ENCODE data around the gene SLF2. TPM values are rescaled to one million over a fixed set of nuclear protein-coding genes. Genes with fewer than 3 reads are reported as not detected.

SLF2 gene
- total and polyA plus RNA-seq, 2 donors from 2014 or later, result 6.7 to 29.6 TPM

DNA sequence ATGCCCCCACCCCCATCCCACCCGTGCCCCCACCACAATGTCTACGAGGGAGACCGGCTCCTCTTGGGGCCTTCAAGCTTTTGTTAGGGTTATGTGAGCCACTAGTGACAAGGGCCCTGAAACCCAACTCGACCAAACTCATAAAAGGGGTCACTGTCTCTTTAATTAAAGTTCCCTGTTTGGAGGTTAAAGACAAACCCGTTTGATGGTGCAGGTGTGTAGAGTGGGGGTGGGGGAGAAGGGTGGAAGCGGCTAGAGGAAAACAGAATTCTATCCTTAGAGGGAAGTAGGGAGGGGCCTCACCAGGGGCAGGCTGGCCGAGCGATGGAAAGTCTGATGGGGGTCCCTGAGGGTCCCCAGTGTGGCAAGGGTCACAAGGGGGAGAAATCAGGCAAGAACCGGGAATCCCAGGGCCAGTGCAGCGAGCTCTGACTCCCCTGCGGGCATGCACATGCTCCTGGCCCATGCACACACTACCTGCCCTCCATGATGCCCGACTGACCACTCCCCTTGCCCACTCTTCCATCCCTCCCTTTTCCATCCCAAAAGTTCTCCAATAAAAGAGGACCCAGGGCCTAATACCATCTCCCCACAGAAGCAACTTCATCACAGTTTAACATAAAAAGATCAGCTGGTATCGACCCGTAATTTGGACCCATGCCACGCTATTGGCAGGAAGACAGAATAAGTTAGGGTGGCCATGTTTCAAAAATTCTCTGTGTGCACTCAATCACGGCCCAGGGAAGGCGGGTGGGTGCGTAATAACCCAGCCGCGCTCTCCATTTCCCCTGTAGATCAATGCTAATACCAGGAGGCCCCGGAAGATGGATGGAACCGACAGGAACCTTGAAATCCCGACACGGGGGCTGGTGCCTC, 35.9 kb upstream of the SLF2 start:
- H3K27ac ChIP-seq (ENCODE audit: low read depth in 2 of 2, low read length in 2 of 2), result no peak overlapping the region
- H3K4me1 ChIP-seq (ENCODE audit: control insufficient read depth in 2 of 3, insufficient read depth in 2 of 3, low read depth in 1 of 3, low read length in 3 of 3), result peaks cover 0 to 6% (median 3%) of the 10 kb centered on the region in 3 donors
- H3K4me3 ChIP-seq (ENCODE audit: low read length in 3 of 3), result no peak overlapping the region
- peak in 1 of 5 donors; percentile 53 for DNase-seq
- no peak overlapping the region for H3K9ac ChIP-seq (ENCODE audit: low read length in 3 of 3)
- H3K36me3 ChIP-seq (ENCODE audit: control insufficient read depth in 2 of 3, insufficient read depth in 3 of 3, low read length in 3 of 3), result no peaks in the 10 kb centered on the region
- no peak for TF ChIP-seq CTCF (IDR thresholded peaks at IDR 0.05; ENCODE audit: borderline replicate concordance, extremely low read depth, insufficient read depth)
- no peaks in the 10 kb centered on the region for H3K27me3 ChIP-seq (ENCODE audit: control insufficient read depth, insufficient read depth, low read length)
- intact Hi-C loops (cut with DNase I), result loop anchor here (10.0 kb wide), 1 partner anchor 312 kb away; no protein-coding TSS in a partner anchor
- no peaks in the 10 kb centered on the region for H3K9me3 ChIP-seq (ENCODE audit: control insufficient read depth in 2 of 3, insufficient read depth in 1 of 3, low read length in 3 of 3)
- FAIRE-seq, result no peak

DNA sequence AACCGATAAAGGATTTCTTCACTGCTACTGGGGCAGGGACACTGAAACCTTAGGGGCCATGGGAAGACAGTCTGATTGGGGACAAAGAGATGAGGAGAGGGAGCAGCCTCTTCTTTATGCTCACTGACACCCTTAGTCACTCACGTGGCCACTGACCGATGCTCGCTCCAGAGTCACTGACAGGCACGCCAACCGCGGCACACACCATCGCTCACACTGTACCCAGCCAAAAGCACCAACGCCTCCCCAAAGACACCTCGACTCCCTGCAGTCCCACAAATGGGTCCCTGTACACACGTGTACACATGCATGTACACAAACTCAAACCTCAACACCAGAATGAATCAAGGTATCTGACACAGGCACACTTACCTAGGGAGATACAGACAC, 35.3 kb upstream of the SLF2 start:
- Histone ChIP-seq H3K4me3 (ENCODE audit: low read length in 3 of 3) (no peak overlapping the region), H3K4me1 (ENCODE audit: control insufficient read depth in 2 of 3, insufficient read depth in 2 of 3, low read depth in 1 of 3, low read length in 3 of 3) (peaks cover 0 to 6% (median 3%) of the 10 kb centered on the region in 3 donors), H3K27me3 (ENCODE audit: control insufficient read depth, insufficient read depth, low read length) (no peaks in the 10 kb centered on the region), H3K27ac (ENCODE audit: low read depth in 2 of 2, low read length in 2 of 2) (no peak overlapping the region), H3K9me3 (ENCODE audit: control insufficient read depth in 2 of 3, insufficient read depth in 1 of 3, low read length in 3 of 3) (no peaks in the 10 kb centered on the region), H3K9ac (ENCODE audit: low read length in 3 of 3) (no peak overlapping the region), H3K36me3 (ENCODE audit: control insufficient read depth in 2 of 3, insufficient read depth in 3 of 3, low read length in 3 of 3) (no peaks in the 10 kb centered on the region)
- DNase-seq (peak in 1 of 5 donors; percentile 42), FAIRE-seq (no peak)
- intact Hi-C loops (cut with DNase I), result loop anchor here (10.0 kb wide), 1 partner anchor 313 kb away; no protein-coding TSS in a partner anchor
- TF ChIP-seq CTCF (IDR thresholded peaks at IDR 0.05; ENCODE audit: borderline replicate concordance, extremely low read depth, insufficient read depth), result no peak

DNA sequence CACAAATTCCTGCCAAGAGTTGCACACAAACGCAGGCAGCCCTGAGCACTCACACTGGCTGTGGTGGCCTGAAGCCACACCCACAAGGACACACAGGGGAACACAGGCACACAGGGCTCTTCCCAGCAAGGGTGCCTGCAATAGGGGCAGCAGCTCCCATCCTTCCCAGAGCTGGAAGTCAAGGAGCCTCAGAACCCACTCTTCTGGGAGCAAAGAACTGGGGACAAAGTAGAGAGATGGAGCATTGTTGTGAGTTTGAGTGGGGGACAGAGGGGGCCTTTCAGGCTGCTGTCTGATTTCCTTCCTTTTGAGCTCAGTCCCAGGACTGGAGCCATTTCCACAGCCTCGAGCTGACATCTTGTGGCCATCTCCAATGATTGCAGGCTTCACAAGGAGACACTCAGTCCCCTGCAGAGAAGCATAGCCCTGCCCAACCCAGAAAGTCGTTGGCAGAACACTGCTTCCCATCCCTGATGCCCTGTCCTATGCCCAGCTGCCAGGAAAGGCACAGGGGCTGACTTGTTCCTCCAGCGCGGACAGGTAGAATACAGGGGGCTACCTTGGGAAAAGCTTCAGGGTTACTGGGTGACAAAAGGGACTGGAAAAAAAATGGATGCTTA, 34.4 kb upstream of the SLF2 start:
- FAIRE-seq (no peak), DNase-seq (peak in 4 of 5 donors; percentile 85 to 93 (median 88))
- peak; percentile 85 for TF ChIP-seq CTCF (IDR thresholded peaks at IDR 0.05; ENCODE audit: borderline replicate concordance, extremely low read depth, insufficient read depth)
- Histone ChIP-seq H3K27ac (ENCODE audit: low read depth in 2 of 2, low read length in 2 of 2) (no peak overlapping the region), H3K36me3 (ENCODE audit: control insufficient read depth in 2 of 3, insufficient read depth in 3 of 3, low read length in 3 of 3) (no peaks in the 10 kb centered on the region), H3K4me3 (ENCODE audit: low read length in 3 of 3) (no peak overlapping the region), H3K27me3 (ENCODE audit: control insufficient read depth, insufficient read depth, low read length) (no peaks in the 10 kb centered on the region), H3K9me3 (ENCODE audit: control insufficient read depth in 2 of 3, insufficient read depth in 1 of 3, low read length in 3 of 3) (no peaks in the 10 kb centered on the region), H3K4me1 (ENCODE audit: control insufficient read depth in 2 of 3, insufficient read depth in 2 of 3, low read depth in 1 of 3, low read length in 3 of 3) (peaks cover 0 to 6% (median 3%) of the 10 kb centered on the region in 3 donors), H3K9ac (ENCODE audit: low read length in 3 of 3) (no peak overlapping the region)
- intact Hi-C loops (cut with DNase I), result loop anchor here (10.0 kb wide), 1 partner anchor 314 kb away; no protein-coding TSS in a partner anchor

Data from kidney (tissue), 14 donors.